SK-N-SH treated with all-trans-retinoic acid at 6 μM for 48 hours (cell line): ENCODE data around the gene EMX1.

ENCODE experiments used
- ARNTL ChIP-seq: fragments of 450-650 bp; formaldehyde crosslinking; IDR thresholded peaks from 2 replicates; pipeline ENCODE4 v1.5.0; 2020; ENCODE audit warnings: low read depth, mild to moderate bottlenecking, moderate library complexity, borderline replicate concordance
- BACH2 ChIP-seq: fragments of 250-450 bp; sonication (Bioruptor Pico); IDR thresholded peaks from 2 replicates; pipeline ENCODE4 v1.9.0; 2021; ENCODE audit warnings: mild to moderate bottlenecking, borderline replicate concordance
- CREB5 ChIP-seq: fragments of 250-450 bp; sonication (Bioruptor Pico); IDR thresholded peaks from 2 replicates; pipeline ENCODE4 v1.5.1; 2020; ENCODE audit warnings: low read depth, mild to moderate bottlenecking, moderate library complexity
- ESRRG ChIP-seq: fragments of 250-450 bp; sonication (Bioruptor Pico); IDR thresholded peaks from 2 replicates; pipeline ENCODE4 v1.6.1; 2021; ENCODE audit warnings: mild to moderate bottlenecking
- OSR1 ChIP-seq: fragments of 250-450 bp; sonication (Bioruptor Pico); IDR thresholded peaks from 2 replicates; pipeline ENCODE4 v1.8.0; 2022; ENCODE audit warnings: moderate library complexity, mild to moderate bottlenecking, inconsistent platforms
- PATZ1 ChIP-seq: fragments of 250-450 bp; sonication (Bioruptor Pico); IDR thresholded peaks from 2 replicates; pipeline ENCODE4 v1.8.0; 2020; ENCODE audit warnings: mild to moderate bottlenecking, moderate library complexity, borderline replicate concordance
- POU6F1 ChIP-seq: fragments of 250-450 bp; sonication (Bioruptor Pico); IDR thresholded peaks from 2 replicates; pipeline ENCODE4 v1.8.0; 2021; ENCODE audit warnings: low read depth, mild to moderate bottlenecking, moderate library complexity, borderline replicate concordance
- RARB ChIP-seq: fragments of 250-450 bp; sonication (Bioruptor Pico); IDR thresholded peaks from 2 replicates; pipeline ENCODE4 v1.8.0; 2021; ENCODE audit warnings: mild to moderate bottlenecking, moderate library complexity
- SNAI2 ChIP-seq: fragments of 250-450 bp; sonication (Bioruptor Pico); IDR thresholded peaks from 2 replicates; pipeline ENCODE4 v1.5.0; 2020; ENCODE audit warnings: mild to moderate bottlenecking, moderate library complexity
- ZFP30 ChIP-seq: fragments of 450-650 bp; formaldehyde crosslinking; IDR thresholded peaks from 2 replicates; pipeline ENCODE4 v1.5.0; 2022; ENCODE audit warnings: mild to moderate bottlenecking, moderate library complexity
- ZNF70 ChIP-seq: fragments of 450-650 bp; formaldehyde crosslinking; IDR thresholded peaks from 2 replicates; pipeline ENCODE4 v1.5.0; 2020; ENCODE audit warnings: mild to moderate bottlenecking, moderate library complexity
- ZNF8 ChIP-seq: fragments of 450-650 bp; formaldehyde crosslinking; IDR thresholded peaks from 2 replicates; pipeline ENCODE4 v1.5.0; 2020; ENCODE audit warnings: mild to moderate bottlenecking, moderate library complexity
- TF ChIP-seq, protein P1 (sequence below): fragments of 250-450 bp; sonication (Bioruptor Pico); IDR thresholded peaks from 2 replicates; pipeline ENCODE4 v1.5.0; 2020; ENCODE audit warnings: mild to moderate bottlenecking, moderate library complexity
- TF ChIP-seq, protein P2 (sequence below): fragments of 250-450 bp; sonication (Bioruptor Pico); IDR thresholded peaks from 2 replicates; pipeline ENCODE4 v1.5.1; 2021; ENCODE audit warnings: mild to moderate bottlenecking, moderate library complexity

GRCh38 chr2:72926811-72927465 is 9.6 kb downstream of the EMX1 start:
- TF ChIP-seq ZNF70 (CRISPR knock-in tag) (no peak), ARNTL (CRISPR knock-in tag) (no peak), PATZ1 (CRISPR knock-in tag) (no peak), ZFP30 (CRISPR knock-in tag) (no peak), BACH2 (no peak), CREB5 (CRISPR knock-in tag) (no peak), ZNF8 (CRISPR knock-in tag) (no peak), POU6F1 (no peak), RARB (CRISPR knock-in tag) (no peak), ESRRG (CRISPR knock-in tag) (no peak), SNAI2 (CRISPR knock-in tag) (no peak), OSR1 (CRISPR knock-in tag) (no peak)
- TF ChIP-seq, protein P1, sequence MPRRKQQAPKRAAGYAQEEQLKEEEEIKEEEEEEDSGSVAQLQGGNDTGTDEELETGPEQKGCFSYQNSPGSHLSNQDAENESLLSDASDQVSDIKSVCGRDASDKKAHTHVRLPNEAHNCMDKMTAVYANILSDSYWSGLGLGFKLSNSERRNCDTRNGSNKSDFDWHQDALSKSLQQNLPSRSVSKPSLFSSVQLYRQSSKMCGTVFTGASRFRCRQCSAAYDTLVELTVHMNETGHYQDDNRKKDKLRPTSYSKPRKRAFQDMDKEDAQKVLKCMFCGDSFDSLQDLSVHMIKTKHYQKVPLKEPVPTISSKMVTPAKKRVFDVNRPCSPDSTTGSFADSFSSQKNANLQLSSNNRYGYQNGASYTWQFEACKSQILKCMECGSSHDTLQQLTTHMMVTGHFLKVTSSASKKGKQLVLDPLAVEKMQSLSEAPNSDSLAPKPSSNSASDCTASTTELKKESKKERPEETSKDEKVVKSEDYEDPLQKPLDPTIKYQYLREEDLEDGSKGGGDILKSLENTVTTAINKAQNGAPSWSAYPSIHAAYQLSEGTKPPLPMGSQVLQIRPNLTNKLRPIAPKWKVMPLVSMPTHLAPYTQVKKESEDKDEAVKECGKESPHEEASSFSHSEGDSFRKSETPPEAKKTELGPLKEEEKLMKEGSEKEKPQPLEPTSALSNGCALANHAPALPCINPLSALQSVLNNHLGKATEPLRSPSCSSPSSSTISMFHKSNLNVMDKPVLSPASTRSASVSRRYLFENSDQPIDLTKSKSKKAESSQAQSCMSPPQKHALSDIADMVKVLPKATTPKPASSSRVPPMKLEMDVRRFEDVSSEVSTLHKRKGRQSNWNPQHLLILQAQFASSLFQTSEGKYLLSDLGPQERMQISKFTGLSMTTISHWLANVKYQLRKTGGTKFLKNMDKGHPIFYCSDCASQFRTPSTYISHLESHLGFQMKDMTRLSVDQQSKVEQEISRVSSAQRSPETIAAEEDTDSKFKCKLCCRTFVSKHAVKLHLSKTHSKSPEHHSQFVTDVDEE (CRISPR knock-in tag), result no peak
- TF ChIP-seq, protein P2, sequence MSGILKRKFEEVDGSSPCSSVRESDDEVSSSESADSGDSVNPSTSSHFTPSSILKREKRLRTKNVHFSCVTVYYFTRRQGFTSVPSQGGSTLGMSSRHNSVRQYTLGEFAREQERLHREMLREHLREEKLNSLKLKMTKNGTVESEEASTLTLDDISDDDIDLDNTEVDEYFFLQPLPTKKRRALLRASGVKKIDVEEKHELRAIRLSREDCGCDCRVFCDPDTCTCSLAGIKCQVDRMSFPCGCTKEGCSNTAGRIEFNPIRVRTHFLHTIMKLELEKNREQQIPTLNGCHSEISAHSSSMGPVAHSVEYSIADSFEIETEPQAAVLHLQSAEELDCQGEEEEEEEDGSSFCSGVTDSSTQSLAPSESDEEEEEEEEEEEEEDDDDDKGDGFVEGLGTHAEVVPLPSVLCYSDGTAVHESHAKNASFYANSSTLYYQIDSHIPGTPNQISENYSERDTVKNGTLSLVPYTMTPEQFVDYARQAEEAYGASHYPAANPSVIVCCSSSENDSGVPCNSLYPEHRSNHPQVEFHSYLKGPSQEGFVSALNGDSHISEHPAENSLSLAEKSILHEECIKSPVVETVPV (CRISPR knock-in tag), result no peak
